T-helper 1 cell treated with Interleukin-12 subunit alpha and Interleukin-12 subunit beta and Interleukin-4 antibody, amounts not matched to agents 30 μg/mL and 1 μg/mL, for 36 hours (primary cell): ENCODE data around the gene FAM53B.
A peak's percentile ranks its signal among the peaks of the same experiment; 100 is the strongest.

Experiments
- H3K27ac Mint-ChIP-seq: one replicate; pipeline ENCODE4 v1.8.0; 2021; ENCODE audit warnings: mild to moderate bottlenecking, mixed read lengths
- H3K27me3 Mint-ChIP-seq: one replicate; pipeline ENCODE4 v1.8.0; 2021; ENCODE audit warnings: low read depth, mixed read lengths
- H3K36me3 Mint-ChIP-seq: one replicate; pipeline ENCODE4 v1.8.0; 2021; ENCODE audit warnings: low read depth, mixed read lengths
- H3K4me1 Mint-ChIP-seq: one replicate; pipeline ENCODE4 v1.8.0; 2021; ENCODE audit warnings: low read depth, mixed read lengths
- H3K4me3 Mint-ChIP-seq: one replicate; pipeline ENCODE4 v1.8.0; 2021; ENCODE audit warnings: mild to moderate bottlenecking, moderate library complexity, mixed read lengths
- H3K9me3 Mint-ChIP-seq: one replicate; pipeline ENCODE4 v1.8.0; 2021; ENCODE audit warnings: mixed read lengths

FAM53B gene

DNA sequence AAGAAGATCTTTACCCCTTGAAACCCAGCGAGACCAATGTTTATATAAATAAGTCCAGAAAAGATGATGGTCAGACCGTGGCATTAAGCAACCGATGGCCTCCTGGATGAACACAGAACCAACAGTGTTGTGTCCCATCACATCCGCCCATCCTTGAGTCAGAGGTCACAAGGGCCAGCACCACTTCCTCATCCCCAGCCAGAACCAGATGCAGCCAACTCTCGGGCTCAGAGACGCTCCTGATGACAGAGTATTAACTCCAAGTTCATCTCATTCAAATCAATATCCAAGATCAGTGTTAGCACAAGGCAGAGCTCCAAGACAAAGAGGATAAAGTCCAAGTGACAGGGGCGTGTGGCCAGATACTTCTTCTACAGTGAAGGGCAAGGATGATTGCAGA, 63.5 kb downstream of the FAM53B start:
- Mint-ChIP-seq H3K4me1 (peaks cover 43% of the 10 kb centered on the region), H3K36me3 (peaks cover 42% of the 10 kb centered on the region), H3K9me3 (no peaks in the 10 kb centered on the region), H3K27me3 (no peaks in the 10 kb centered on the region), H3K27ac (peak overlapping the region; percentile 23), H3K4me3 (no peak overlapping the region)

DNA sequence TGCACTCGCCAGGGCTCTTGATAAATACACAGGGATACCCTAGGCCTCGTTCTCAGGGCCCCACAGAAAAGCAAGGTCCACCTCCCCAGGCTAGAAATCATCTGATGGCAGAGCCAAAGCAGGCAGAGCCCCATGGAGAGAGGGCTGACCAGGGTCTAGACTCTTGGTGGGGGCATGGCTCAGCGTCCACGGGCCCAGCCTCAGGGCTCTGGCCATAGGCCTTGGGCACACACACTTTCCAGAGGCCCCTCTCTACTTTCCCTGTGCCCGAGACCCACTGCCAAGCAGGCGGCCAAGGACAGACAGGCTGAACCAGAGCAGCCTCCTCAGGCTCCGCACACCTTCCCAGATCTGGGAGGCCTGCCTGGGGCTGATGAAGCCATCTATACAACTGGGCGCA, 64.8 kb downstream of the FAM53B start:
- no peak overlapping the region for H3K27ac Mint-ChIP-seq
- H3K4me3 Mint-ChIP-seq = no peak overlapping the region
- H3K4me1 Mint-ChIP-seq = peaks cover 40% of the 10 kb centered on the region

DNA sequence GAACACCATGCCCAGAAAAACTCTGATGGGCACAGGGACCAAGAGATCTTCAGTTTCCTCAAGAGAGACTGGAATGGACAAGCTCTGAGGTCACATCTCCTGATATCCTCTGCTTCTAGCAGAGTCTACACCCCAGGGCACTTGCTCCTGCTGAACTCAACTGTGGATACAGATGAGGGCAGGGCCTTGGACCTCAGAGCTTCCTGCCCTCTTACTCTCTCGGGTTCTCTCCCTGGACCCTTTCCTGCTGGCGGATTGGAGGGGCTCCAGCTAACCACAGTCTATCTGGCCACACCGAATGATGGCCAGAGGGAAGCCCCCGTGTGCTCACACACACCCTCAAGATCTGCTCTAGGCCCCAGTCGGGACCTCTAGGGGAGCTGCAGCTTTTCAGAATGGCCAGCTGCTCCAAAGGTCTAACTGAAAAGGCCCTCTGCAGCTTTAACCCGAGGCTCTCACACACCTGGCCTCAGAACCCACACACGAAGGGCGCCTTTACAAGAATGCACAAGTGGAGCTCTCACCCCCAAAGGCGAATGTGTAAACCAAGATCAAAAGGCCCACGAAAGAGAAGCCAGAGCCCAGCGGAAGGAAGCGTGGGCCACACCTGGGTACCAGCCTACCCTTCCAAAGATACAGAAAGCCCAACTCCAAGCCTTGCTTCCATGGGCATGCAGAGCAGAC, 65.5 kb downstream of the FAM53B start:
- Mint-ChIP-seq H3K27me3 (no peaks in the 10 kb centered on the region), H3K27ac (peak overlapping the region; percentile 71), H3K4me3 (peak overlapping the region; percentile 23), H3K4me1 (peaks cover 36% of the 10 kb centered on the region), H3K9me3 (no peaks in the 10 kb centered on the region), H3K36me3 (peaks cover 42% of the 10 kb centered on the region)

More for the DNA sequence above, 64.8 kb downstream of the FAM53B start:
- peaks cover 41% of the 10 kb centered on the region for H3K36me3 Mint-ChIP-seq
- H3K9me3 Mint-ChIP-seq = no peaks in the 10 kb centered on the region
- no peaks in the 10 kb centered on the region for H3K27me3 Mint-ChIP-seq

DNA sequence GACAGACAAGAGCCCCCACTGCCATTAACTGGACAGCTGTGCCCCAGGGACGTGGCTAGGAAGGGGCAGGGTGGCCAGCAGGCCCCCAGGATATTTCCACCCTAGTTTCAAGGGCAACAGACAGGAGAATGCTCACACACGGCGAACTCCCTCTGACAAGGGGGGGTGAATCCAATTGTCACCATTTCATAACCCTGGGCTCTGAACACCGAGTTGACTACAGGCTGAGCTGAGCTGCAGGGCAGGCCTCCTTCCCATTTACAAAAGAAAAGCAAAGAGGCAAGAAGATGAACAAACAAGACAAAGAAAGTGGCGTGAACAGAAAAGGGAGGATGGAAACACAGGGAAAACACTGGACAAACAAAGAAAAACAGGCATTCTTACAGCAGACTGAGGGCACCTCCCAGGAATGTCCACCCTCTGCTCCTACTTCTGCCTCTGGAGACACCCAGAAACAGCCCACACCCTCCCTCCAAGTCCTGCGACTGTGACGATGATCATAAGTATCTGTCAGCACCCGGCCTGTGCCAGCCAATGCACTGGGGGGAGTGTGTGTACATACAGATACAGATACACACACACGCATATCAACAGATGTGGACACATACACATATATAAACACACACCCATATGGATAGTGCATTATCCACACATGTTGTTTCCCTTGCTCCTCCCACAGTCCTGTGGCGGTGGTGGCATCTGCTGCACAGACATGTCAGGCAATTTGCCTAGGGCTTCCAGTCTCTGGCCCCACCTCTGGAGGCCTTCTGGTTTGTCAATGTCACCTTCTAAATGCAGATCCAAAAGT, 66.2 kb downstream of the FAM53B start:
- H3K27ac Mint-ChIP-seq = peak overlapping the region; percentile 11
- no peaks in the 10 kb centered on the region for H3K9me3 Mint-ChIP-seq
- H3K4me1 Mint-ChIP-seq = peaks cover 40% of the 10 kb centered on the region
- H3K4me3 Mint-ChIP-seq = no peak overlapping the region
- no peaks in the 10 kb centered on the region for H3K27me3 Mint-ChIP-seq
- H3K36me3 Mint-ChIP-seq = peaks cover 40% of the 10 kb centered on the region

GRCh38 chr10:124677293-124677699, 66.9 kb downstream of the FAM53B start:
- H3K4me1 Mint-ChIP-seq = peaks cover 43% of the 10 kb centered on the region
- H3K36me3 Mint-ChIP-seq = peaks cover 40% of the 10 kb centered on the region
- H3K27ac Mint-ChIP-seq = no peak overlapping the region

GRCh38 chr10:124676416-124677062, 67.6 kb downstream of the FAM53B start:
- Mint-ChIP-seq H3K27ac (no peak overlapping the region), H3K27me3 (no peaks in the 10 kb centered on the region), H3K4me1 (peaks cover 49% of the 10 kb centered on the region), H3K9me3 (no peaks in the 10 kb centered on the region), H3K4me3 (no peak overlapping the region), H3K36me3 (peaks cover 38% of the 10 kb centered on the region)

More at GRCh38 chr10:124677293-124677699, 66.9 kb downstream of the FAM53B start:
- H3K4me3 Mint-ChIP-seq = no peak overlapping the region
- no peaks in the 10 kb centered on the region for H3K27me3 Mint-ChIP-seq
- no peaks in the 10 kb centered on the region for H3K9me3 Mint-ChIP-seq

- peaks cover 39% of the 10 kb centered on the region for H3K36me3 Mint-ChIP-seq
- no peak overlapping the region for H3K4me3 Mint-ChIP-seq
- H3K4me1 Mint-ChIP-seq = peaks cover 55% of the 10 kb centered on the region
- no peaks in the 10 kb centered on the region for H3K27me3 Mint-ChIP-seq
- H3K9me3 Mint-ChIP-seq = no peaks in the 10 kb centered on the region
- H3K27ac Mint-ChIP-seq = no peak overlapping the region
Measured at GRCh38 chr10:124675824-124676223, 68.4 kb downstream of the FAM53B start.

GRCh38 chr10:124675261-124675660, 68.9 kb downstream of the FAM53B start:
- Mint-ChIP-seq H3K4me3 (no peak overlapping the region), H3K27me3 (no peaks in the 10 kb centered on the region), H3K9me3 (no peaks in the 10 kb centered on the region), H3K36me3 (peaks cover 39% of the 10 kb centered on the region), H3K4me1 (peaks cover 57% of the 10 kb centered on the region), H3K27ac (peak overlapping the region; percentile 60)

GRCh38 chr10:124674768-124675222, 69.4 kb downstream of the FAM53B start:
- H3K4me1 Mint-ChIP-seq = peaks cover 55% of the 10 kb centered on the region
- H3K9me3 Mint-ChIP-seq = no peaks in the 10 kb centered on the region
- peaks cover 35% of the 10 kb centered on the region for H3K36me3 Mint-ChIP-seq
- no peak overlapping the region for H3K4me3 Mint-ChIP-seq
- H3K27ac Mint-ChIP-seq = peak overlapping the region; percentile 60
- no peaks in the 10 kb centered on the region for H3K27me3 Mint-ChIP-seq

DNA sequence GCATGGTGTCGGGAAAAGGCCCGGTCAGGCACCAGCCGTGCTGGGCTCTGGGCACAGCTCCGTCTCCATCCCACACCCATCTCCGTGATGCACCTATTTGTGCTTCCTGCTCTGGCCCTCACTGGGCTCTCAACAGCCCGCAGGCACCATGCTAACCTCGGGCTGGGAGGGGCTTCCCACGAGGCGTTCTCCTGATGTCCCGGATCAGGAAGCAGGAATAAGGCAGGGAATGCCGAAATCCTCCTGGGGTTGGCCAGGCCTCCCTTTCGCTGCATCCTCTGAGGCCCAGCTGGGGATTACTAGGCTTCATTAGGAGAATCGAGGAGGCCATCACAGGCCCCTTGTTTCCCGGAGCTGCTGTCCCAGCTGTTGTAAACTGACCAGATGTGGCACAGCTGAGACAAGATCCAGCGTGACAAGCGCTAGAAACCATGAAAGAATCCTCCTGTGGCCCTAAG, 72.0 kb downstream of the FAM53B start:
- Mint-ChIP-seq H3K9me3 (no peaks in the 10 kb centered on the region), H3K36me3 (peaks cover 28% of the 10 kb centered on the region), H3K4me1 (peaks cover 33% of the 10 kb centered on the region), H3K27me3 (no peaks in the 10 kb centered on the region), H3K27ac (no peak overlapping the region), H3K4me3 (no peak overlapping the region)

GRCh38 chr10:124671486-124672075, 72.6 kb downstream of the FAM53B start:
- Mint-ChIP-seq H3K9me3 (no peaks in the 10 kb centered on the region), H3K27me3 (no peaks in the 10 kb centered on the region), H3K4me3 (no peak overlapping the region), H3K36me3 (peaks cover 25% of the 10 kb centered on the region), H3K27ac (no peak overlapping the region), H3K4me1 (peaks cover 30% of the 10 kb centered on the region)

- Mint-ChIP-seq H3K27ac (peak overlapping the region; percentile 34), H3K27me3 (no peaks in the 10 kb centered on the region), H3K36me3 (peaks cover 21% of the 10 kb centered on the region), H3K9me3 (no peaks in the 10 kb centered on the region), H3K4me1 (peaks cover 30% of the 10 kb centered on the region), H3K4me3 (no peak overlapping the region)
Measured at GRCh38 chr10:124670849-124671248, 73.3 kb downstream of the FAM53B start.

DNA sequence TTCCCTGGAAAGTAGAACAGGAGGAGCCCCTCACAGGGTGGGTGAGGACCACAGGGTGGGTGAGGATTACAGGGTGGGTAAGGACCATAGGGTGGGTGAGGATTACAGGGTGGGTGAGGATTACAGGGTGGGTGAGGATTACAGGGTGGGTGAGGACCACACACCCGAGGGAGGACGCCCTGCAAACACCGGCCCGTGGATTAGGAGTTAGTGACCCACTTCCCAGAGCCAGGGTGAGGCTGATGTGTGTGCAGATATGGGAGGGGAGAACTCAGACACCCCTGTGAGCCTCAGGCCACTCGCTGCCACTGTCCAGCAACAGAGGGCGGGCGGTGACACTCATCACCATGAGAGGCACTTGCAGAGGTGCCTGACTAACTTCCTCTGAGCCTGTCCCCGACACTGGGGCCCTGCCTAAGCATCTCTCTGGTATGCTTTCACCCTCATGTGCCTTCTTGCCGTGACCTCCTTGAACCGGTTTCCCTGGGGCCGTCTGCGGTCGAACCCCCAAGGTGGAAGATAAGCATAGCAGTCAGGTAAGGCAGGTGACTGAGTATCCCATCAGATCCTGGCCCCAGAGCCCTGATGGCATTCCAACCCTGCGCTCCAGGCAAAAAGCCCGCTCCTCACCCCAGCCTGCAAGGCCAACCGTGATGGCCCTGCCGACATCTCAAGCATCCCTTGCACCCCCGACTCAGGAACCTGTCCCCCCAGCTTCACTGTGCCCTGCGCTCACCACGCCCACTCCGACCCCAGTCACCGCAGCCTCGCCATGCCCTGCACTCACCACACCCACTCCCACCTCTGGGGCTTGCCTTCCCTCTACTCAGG, 74.1 kb downstream of the FAM53B start:
- H3K27ac Mint-ChIP-seq = peak overlapping the region; percentile 34
- H3K36me3 Mint-ChIP-seq = peaks cover 17% of the 10 kb centered on the region
- H3K4me3 Mint-ChIP-seq = no peak overlapping the region
- H3K4me1 Mint-ChIP-seq = peaks cover 30% of the 10 kb centered on the region
- H3K27me3 Mint-ChIP-seq = no peaks in the 10 kb centered on the region
- no peaks in the 10 kb centered on the region for H3K9me3 Mint-ChIP-seq
